Measurements from ENCODE around the gene CHMP1B.

DNA sequence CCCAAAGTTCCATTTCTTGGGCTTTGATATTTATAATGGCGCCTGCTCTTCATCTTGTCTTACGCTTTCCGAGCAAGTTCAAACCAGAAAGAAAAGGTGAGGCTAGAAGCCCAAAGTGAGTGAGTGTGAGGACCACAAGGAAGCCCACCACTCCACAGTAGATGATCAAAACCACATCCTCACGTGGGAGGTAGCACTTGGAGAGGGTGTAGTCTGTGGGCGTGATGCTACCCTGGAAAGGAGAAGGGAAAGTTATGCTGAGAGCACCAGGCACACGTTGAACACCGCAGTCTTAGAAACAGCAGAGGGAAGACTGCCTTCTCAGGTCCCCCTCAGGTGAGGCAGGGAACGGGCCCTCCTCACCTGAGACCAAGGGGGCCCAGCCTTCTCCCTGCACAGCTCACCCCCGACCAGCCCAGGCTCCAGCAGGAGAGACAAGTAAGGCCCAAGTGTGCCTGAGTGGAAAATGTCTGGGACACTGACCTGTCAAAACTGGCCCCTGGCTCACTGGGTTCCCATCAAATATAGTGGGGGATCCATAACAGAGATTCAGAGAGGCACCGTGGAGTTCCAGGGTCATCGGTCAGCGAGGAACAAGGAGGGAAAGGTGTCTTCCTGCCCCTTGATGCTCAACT is 33.3 kb downstream of the CHMP1B start:
- no peak for TF ChIP-seq SP1 (IDR thresholded peaks at IDR 0.05)
- TF ChIP-seq FOXA1 (IDR thresholded peaks at IDR 0.05), result no peak
- no peak for TF ChIP-seq SUZ12 (IDR thresholded peaks at IDR 0.05)
- TF ChIP-seq BHLHE40 (IDR thresholded peaks at IDR 0.05; ENCODE audit: borderline replicate concordance), result no peak
- TF ChIP-seq ZNF384 (IDR thresholded peaks at IDR 0.05), result no peak

Measured in HEK293T (cell line).